HFFc6 (cell line): ENCODE measurements around the gene SP7. TPM values are rescaled to one million over a fixed set of nuclear protein-coding genes. Genes with fewer than 3 reads are reported as not detected.

ENCODE experiments used
- DNase-seq: peaks from one replicate; pipeline ENCODE4 v3.0.0-alpha.2; 2018
- H3K27ac Mint-ChIP-seq: 2 replicates; pipeline ENCODE4 v1.8.0; 2020; ENCODE audit warnings: mild to moderate bottlenecking, mixed read lengths
- H3K27me3 Mint-ChIP-seq: 2 replicates; pipeline ENCODE4 v1.8.0; 2021; ENCODE audit warnings: mild to moderate bottlenecking, moderate library complexity, mixed read lengths; ENCODE audit not compliant: insufficient read depth
- H3K36me3 Mint-ChIP-seq: 2 replicates; pipeline ENCODE4 v1.8.0; 2021; ENCODE audit warnings: low read depth, mixed read lengths
- H3K4me1 Mint-ChIP-seq: 2 replicates; pipeline ENCODE4 v1.8.0; 2020; ENCODE audit warnings: low read depth, mixed read lengths
- H3K4me3 Mint-ChIP-seq: 2 replicates; pipeline ENCODE4 v1.8.0; 2020; ENCODE audit warnings: mild to moderate bottlenecking, moderate library complexity, mixed read lengths
- H3K9me3 Mint-ChIP-seq: 2 replicates; pipeline ENCODE4 v1.8.0; 2020; ENCODE audit warnings: mild to moderate bottlenecking, mixed read lengths
- long read RNA-seq: library from polyadenylated mRNA; unstranded; transcript quantifications from one replicate; pipeline ENCODE4 v2.0.0, GENCODE V29; 2019
- total RNA-seq, 6 experiments: library from RNA; stranded (reverse); fragmentation: NEBNext Ultra II Directional; extraction: Animal tissue kit (Norgen Biotek cat#: 25700); gene quantifications; 2 replicates in 1 of 6; 3 replicates in 5 of 6; pipeline ENCODE4 v1.2.3, GENCODE V29; 2021
- TF ChIP-seq, protein P1 (sequence below): fragments of 200-600 bp; sonication (generic); IDR thresholded peaks from 2 replicates; pipeline ENCODE4 v1.5.0; 2021; ENCODE audit warnings: antibody characterized with exemption, mild to moderate bottlenecking

The SP7 gene
- not detected for total RNA-seq
- long read RNA-seq = 0 reads

DNA sequence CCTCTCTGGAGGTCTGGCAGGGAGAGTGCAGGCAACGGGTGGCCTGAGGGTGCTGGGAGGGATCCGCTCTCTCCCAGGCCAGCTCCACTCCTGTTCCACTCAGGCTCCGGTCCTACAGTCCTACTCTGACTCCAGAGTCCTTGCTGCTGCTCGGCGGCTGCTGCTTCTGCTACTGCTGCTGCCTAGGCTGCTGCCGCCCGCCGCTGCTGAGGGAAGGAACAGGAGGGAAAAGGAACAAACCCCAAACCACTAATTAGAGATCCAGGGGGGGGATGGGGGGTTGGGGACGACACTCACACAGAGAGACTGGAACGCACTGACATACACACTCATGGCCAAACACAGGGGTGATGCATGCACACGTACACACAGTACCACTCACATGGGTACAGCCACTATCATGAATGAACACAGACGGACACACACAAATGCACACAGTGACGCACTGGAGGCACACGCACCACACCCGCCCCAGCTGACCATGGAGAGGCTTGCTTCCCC lies at the start of gene SP7:
Gene SP7, minus strand, starts transcription at position 174 of the 501 bp plus-strand sequence. CDS start 708 bp downstream, outside the sequence.
- Mint-ChIP-seq H3K27me3 (peaks cover 40% of the 10 kb centered on the region), H3K27ac (no peak within 1 kb of the TSS), H3K36me3 (no peaks in the 10 kb centered on the region), H3K4me3 (no peak within 1 kb of the TSS), H3K4me1 (peaks cover 7% of the 10 kb centered on the region), H3K9me3 (no peaks in the 10 kb centered on the region)
- TF ChIP-seq, protein P1, sequence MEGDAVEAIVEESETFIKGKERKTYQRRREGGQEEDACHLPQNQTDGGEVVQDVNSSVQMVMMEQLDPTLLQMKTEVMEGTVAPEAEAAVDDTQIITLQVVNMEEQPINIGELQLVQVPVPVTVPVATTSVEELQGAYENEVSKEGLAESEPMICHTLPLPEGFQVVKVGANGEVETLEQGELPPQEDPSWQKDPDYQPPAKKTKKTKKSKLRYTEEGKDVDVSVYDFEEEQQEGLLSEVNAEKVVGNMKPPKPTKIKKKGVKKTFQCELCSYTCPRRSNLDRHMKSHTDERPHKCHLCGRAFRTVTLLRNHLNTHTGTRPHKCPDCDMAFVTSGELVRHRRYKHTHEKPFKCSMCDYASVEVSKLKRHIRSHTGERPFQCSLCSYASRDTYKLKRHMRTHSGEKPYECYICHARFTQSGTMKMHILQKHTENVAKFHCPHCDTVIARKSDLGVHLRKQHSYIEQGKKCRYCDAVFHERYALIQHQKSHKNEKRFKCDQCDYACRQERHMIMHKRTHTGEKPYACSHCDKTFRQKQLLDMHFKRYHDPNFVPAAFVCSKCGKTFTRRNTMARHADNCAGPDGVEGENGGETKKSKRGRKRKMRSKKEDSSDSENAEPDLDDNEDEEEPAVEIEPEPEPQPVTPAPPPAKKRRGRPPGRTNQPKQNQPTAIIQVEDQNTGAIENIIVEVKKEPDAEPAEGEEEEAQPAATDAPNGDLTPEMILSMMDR = no peak
- no peak for DNase-seq

DNA sequence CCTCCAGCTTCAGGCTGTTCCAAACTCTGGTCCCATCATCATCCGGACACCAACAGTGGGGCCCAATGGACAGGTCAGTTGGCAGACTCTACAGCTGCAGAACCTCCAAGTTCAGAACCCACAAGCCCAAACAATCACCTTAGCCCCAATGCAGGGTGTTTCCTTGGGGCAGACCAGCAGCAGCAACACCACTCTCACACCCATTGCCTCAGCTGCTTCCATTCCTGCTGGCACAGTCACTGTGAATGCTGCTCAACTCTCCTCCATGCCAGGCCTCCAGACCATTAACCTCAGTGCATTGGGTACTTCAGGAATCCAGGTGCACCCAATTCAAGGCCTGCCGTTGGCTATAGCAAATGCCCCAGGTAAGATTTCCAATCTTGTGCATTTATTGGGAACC lies 47.1 kb upstream of the SP7 start:
- DNase-seq = no peak
- Mint-ChIP-seq H3K4me1 (peaks cover 51% of the 10 kb centered on the region), H3K9me3 (no peaks in the 10 kb centered on the region), H3K36me3 (peaks cover 44% of the 10 kb centered on the region), H3K27ac (no peak overlapping the region; the same call in 1 of the 2 replicates), H3K4me3 (peak overlapping the region; percentile 91), H3K27me3 (peaks cover 4% of the 10 kb centered on the region)
- TF ChIP-seq, protein P1 = no peak

DNA sequence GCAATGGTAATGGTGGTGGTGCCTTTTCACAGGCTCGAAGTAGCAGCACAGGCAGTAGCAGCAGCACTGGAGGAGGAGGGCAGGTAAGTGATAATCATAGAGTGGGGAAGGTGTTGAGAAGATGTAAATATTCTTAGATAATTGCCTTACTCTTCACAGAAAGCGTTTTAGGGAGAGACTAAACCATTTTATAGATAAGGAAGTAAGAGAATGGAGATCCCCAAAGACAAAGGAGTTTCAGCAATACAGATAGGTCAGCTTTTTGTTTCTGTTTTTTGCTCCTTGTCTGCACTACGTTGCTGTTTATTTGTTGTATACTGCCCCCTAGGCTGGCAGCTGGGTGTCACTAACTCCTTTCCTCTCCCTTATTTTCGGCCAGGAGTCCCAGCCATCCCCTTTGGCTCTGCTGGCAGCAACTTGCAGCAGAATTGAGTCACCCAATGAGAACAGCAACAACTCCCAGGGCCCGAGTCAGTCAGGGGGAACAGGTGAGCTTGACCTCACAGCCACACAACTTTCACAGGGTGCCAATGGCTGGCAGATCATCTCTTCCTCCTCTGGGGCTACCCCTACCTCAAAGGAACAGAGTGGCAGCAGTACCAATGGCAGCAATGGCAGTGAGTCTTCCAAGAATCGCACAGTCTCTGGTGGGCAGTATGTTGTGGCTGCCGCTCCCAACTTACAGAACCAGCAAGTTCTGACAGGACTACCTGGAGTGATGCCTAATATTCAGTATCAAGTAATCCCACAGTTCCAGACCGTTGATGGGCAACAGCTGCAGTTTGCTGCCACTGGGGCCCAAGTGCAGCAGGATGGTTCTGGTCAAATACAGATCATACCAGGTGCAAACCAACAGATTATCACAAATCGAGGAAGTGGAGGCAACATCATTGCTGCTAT lies 45.8 kb upstream of the SP7 start:
- Mint-ChIP-seq H3K9me3 (no peaks in the 10 kb centered on the region), H3K27ac (peak overlapping the region; percentile 85), H3K36me3 (peaks cover 42% of the 10 kb centered on the region), H3K27me3 (peaks cover 5% of the 10 kb centered on the region), H3K4me1 (peaks cover 40% of the 10 kb centered on the region), H3K4me3 (peak overlapping the region; percentile 91)
- TF ChIP-seq, protein P1 = peak; percentile 77
- DNase-seq = peak; percentile 72

DNA sequence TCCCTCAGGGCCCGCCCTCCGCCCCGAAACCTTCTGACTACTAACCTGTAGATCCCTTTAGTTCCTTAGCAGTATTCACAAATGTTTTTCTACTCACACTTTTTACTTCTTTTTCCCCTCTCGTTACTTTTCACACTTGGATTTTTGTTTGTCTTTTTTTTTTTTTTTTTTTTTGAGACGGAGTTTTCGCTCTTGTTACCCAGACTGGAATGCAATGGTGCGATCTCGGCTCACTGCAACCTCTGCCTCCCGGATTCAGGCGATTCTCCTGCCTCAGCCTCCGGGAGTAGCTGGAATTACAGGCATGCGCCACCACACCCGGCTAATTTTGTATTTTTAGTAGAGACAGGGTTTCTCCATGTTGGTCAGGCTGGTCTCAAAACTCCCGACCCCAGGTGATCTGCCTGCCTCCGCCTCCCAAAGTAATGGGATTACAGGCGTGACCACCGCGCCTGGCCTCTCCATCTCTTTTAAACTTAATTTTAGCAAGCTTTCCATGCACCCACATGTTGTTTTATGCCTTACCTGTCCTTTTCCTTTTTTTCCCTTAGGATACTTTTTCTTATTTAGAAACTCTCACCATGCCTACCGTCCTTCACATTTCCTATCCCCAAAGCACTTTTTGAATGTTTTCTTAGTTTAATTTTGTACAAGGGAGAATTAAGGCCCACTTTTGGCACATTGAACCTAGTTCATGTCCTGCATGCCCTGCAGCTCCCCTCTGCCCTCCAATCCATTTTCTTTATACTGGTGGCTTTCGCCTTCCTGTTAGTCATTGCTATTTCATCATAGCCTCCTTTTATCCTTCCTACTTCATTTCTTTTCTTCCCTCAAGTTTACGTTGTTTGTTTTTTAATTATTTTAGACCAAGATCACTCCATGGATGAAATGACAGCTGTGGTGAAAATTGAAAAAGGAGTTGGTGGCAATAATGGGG lies 44.9 kb upstream of the SP7 start:
- peaks cover 33% of the 10 kb centered on the region for H3K4me1 Mint-ChIP-seq
- peak overlapping the region; percentile 85 for H3K27ac Mint-ChIP-seq
- DNase-seq = peak; percentile 34
- H3K27me3 Mint-ChIP-seq = peaks cover 4% of the 10 kb centered on the region
- TF ChIP-seq, protein P1 = no peak
- peaks cover 35% of the 10 kb centered on the region for H3K36me3 Mint-ChIP-seq
- H3K9me3 Mint-ChIP-seq = no peaks in the 10 kb centered on the region
- peak overlapping the region; percentile 91 for H3K4me3 Mint-ChIP-seq

DNA sequence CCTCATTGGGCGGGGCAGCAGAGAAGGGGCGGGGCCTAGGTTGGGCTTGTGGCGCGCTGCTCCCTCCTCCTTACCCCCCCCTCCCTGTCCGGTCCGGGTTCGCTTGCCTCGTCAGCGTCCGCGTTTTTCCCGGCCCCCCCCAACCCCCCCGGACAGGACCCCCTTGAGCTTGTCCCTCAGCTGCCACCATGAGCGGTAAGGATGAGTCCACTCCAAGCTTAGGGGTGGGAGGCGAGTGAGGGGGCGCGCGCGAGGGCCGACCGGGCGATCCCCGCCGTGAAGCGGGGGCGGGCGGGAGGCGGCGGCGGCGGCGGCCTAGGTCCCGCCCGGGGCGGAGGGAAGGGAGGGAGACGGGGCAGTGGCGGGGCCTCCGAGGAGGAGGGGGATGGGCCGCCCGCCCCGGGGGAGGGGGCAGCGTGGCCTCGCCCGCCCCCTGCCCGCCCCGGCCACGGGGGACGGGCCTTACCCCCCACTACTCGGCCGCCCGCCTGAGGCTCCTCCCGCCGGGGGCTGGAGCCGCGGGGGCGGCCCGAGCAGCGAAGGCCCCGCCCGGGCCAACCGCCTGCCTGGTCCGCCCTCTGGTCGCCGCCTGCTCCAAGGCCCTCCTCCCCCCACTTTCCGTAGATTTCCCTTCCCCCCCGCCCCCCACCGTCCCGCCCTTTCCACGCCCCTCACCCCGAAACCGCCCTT lies 44.1 kb upstream of the SP7 start, which contains the start of gene SP1:
Gene SP1, plus strand, starts transcription at position 73 of the 690 bp plus-strand sequence. Its CDS starts 116 bp downstream, at position 189.
- Mint-ChIP-seq H3K9me3 (no peaks in the 10 kb centered on the region), H3K4me1 (peaks cover 30% of the 10 kb centered on the region), H3K27ac (peak within 1 kb of the TSS; percentile 85), H3K36me3 (peaks cover 32% of the 10 kb centered on the region), H3K27me3 (peaks cover 4% of the 10 kb centered on the region), H3K4me3 (peak within 1 kb of the TSS; percentile 91)
- TF ChIP-seq, protein P1 = no peak
- peak; percentile 85 for DNase-seq
